GM18511 (cell line): ENCODE data around the gene FAM153A.
"Not testable (repeated sequence)": the region's sequence is repeated elsewhere in the genome, so short reads cannot be mapped to it uniquely, and the experiment has no call there.

Experiments
- ATAC-seq: cut with Tn5 transposase; IDR thresholded peaks from one replicate; pipeline ENCODE4 v1.9.1; 2021; ENCODE audit warnings: mild to moderate bottlenecking, moderate library complexity; ENCODE audit not compliant: unreplicated experiment

FAM153A gene

DNA sequence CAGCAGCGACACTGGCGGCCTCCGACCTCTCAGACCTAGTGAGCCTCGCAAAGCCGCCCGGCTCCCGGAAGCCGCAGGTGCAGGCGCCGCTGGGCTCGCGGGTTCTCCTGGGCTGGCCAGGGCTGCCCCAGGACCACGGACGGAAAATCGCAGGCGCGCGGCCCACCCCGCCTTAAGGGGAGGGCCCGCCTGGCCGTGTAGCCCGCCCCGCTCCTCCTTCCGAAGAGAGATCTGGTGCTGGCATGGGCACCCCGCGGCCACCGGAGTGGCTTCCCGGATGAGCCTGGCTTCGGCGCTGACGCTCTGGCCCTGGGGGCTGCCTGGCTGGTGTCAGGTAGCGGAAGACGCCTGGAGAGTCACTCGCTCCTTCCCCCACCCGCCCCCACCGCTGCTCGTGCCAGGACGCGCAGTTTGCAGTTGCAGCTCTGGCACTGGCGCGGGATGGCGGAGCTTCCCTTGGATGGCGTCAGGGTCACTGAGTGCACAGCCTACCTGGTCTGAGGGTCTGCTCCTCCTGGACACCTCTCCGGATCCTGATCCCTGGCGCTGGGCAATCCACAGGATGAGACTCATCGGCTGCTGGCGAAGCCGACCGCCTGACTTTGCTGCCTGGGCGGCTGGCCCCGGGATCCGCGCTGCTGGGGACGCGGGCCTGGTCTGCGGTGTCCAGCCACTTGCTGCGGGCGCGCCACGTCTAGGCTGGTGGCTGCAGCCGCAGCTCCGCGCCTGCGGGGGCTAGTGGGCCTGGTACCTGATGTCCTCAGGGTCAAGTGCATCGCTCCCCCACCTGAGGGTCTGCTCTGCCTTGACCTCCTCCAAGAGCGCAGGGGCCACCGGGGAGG, at the start of gene FAM153A:
Gene FAM153A (minus strand): TSS at position 108 of the 842 bp plus-strand sequence.
- ATAC-seq: not testable (repeated sequence)

DNA sequence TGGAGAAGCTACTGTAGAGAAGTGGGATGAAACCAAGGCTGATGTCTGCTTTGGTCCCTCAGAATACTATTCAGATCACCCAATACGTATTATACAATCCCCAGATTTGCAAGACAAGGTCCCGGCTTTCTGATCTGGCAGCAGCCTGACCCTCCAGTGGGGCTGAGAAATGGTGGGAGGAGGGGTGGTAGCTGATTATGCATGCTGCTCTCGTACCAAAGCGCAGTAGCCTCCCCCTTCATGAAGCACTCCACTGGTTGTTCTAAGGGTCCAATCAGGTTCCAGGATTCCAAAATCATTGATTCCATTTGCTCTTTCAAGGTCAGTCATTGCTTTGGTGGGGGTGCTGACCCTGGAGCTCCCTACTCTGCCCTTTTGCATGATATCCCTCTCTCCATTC, 49.6 kb upstream of the FAM153A start:
- ATAC-seq: not testable (repeated sequence)

GRCh38 chr5:177826073-177826472, 43.4 kb upstream of the FAM153A start:
- ATAC-seq: not testable (repeated sequence)

DNA sequence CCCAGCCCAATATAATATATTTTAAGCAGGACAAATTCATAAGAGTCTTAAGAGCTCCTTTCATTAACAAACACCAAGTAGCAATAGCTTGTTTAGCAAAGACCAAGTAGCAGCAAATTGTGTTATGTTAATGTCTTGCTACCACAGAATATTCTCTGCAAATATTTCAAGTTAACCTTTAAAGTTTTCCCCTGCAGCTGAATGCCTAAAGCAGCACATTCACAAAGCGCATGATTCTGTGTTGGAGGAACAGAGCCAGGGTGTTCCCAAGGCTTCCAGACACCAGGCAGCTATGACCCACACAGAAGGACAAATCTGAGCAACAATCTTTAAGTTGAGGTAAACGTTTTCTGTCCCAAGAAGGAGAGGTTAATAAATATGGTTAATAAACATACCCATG, 42.1 kb upstream of the FAM153A start:
- not testable (repeated sequence) for ATAC-seq

- not testable (repeated sequence) for ATAC-seq
Measured at GRCh38 chr5:177822489-177822888, 39.8 kb upstream of the FAM153A start.

GRCh38 chr5:177819664-177820063, 37.0 kb upstream of the FAM153A start:
- not testable (repeated sequence) for ATAC-seq

DNA sequence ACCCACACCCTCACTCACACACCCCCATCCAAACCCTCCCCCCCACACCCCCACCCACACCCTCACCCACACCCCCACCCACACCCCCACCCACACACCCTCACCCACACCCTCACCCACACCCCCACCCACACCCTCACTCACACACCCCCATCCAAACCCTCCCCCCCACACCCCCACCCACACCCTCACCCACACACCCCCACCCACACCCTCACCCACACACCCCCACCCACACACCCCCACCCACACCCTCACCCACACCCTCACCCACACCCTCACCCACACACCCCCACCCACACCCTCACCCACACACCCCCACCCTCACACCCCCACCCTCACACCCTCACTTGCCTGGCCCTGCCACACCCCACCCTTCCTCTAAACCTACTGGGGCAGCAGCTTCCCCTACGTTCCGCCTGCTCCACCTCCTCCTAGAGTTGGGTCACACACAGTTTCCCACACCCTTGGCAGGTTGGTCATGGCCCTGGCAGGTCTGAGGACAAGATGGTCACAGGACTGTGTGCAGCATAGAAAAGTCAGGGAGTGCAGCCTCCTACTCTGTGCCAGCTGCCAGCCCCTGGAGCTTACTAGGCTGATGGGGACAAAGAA, 30.2 kb upstream of the FAM153A start:
- ATAC-seq: not testable (repeated sequence)

DNA sequence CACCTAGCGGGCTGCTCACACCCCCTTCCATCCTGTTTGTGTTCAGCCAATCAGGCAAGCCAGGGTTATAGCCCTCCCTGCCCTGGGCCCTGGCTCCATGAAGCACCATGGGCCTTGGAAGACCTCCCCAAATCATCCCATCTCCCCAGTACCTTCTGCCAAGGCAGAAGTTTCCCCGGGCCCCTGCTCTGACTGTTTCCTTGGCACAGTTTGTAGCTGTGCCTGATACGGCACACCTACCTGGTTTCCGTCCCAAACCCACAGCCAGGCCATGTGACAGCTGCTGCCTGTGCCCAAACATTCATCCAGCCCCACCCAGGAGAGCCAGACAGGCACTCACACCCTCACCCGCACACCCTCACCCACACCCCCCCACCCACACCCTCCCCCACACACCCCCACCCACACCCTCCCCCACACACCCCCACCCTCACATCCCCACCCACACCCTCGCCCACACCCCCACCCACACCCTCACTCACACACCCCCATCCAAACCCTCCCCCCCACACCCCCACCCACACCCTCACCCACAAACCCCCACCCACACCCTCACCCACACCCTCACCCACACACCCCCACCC, 29.6 kb upstream of the FAM153A start:
- ATAC-seq: not testable (repeated sequence)

GRCh38 chr5:177809209-177809913, 26.7 kb upstream of the FAM153A start:
- not testable (repeated sequence) for ATAC-seq

GRCh38 chr5:177808420-177808819, 25.7 kb upstream of the FAM153A start:
- ATAC-seq: not testable (repeated sequence)

DNA sequence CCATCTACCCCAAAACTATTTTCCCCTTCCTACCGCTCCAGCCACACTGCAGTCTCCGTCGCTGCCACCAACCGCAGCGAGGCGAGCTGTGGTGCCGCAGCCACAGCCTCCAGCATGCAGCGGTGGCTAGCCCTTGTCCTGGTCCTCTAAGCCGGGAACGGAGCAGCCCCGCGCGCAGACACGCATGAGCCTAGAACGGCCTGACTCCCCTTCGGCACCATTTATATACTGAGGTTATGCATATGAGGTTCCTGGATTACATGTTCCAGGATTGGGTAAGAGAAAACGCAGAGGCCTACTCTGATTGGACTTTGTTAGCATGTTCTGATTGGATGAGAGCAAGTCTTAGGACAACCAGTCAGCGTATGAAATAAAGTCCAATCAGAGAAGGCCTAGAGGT, 24.6 kb upstream of the FAM153A start:
- ATAC-seq: not testable (repeated sequence)

- not testable (repeated sequence) for ATAC-seq
Measured at GRCh38 chr5:177801427-177801826, 18.7 kb upstream of the FAM153A start.

DNA sequence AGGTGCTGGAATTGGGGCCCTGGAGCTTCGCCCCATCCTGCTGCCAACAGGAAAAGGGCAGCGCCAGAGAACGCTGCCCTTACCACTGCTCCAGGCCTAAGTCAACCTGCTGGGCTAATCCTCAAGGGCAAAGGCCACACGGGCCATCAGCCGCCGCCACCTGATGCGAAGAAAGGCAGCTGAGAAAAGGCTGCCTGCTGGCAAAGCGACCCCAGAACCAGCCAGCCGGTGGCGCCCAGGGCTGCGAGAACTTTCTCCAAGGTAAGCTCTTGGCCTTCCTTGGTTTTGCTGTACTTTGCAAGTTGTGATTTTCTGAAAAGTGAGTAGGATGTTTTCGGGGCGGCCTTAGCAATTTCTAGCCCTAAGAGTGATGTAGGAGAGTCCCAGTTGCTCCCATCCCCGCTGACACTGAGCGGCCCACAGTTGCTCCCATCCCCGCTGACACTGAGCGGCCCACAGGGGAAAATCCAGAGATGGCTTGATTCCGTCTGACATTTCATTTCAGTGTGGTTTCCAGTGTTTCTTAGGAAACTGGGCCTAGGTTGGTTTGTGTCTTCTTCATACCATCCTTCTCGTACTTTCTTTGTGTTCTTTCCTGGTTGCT, 15.6 kb upstream of the FAM153A start:
- ATAC-seq: not testable (repeated sequence)

GRCh38 chr5:177793272-177793671, 10.6 kb upstream of the FAM153A start:
- not testable (repeated sequence) for ATAC-seq

DNA sequence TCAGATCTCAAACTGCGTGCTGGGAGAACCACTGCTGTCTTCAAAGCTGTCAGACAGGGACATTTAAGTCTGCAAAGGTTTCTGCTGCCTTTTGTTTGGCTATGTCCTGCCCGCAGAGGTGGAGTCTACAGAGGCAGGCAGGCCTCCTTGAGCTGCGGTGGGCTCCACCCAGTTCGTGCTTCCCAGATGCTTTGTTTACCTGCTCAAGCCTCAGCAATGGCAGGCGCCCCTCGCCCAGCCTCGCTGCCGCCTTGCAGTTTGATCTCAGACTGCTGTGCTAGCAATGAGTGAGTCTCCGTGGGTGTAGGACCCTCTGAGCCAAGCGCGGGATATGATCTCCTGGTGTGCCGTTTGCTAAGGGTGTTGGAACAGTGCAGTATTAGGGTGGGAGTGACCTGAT, 8.9 kb upstream of the FAM153A start:
- ATAC-seq: not testable (repeated sequence)

- ATAC-seq: not testable (repeated sequence)
Measured at GRCh38 chr5:177782169-177782568, 530 bp downstream of the FAM153A start.

- not testable (repeated sequence) for ATAC-seq
Measured at GRCh38 chr5:177771206-177771605, 11.5 kb downstream of the FAM153A start.

- ATAC-seq: not testable (repeated sequence)
Measured at GRCh38 chr5:177770646-177771045, 12.1 kb downstream of the FAM153A start.

GRCh38 chr5:177763737-177764508, 18.8 kb downstream of the FAM153A start:
- ATAC-seq: not testable (repeated sequence)

DNA sequence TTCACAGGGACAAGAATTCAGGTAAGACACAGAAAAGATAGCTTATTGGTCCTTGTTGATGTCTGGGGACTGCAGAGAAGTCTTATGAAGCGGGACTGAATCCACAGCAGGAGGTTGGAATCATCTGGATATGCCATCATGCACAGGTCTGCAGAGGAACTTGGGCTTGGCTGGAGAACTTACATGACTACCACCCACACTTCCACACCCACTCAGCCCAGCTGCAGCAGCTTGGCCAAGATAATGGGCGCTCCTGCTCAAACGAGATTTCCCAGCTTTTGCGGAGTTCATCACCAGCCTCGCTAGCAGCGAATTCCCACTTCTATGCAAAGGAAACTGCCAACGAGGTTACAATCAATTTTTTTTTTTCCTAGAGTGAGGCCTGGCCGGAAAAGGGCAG, 21.7 kb downstream of the FAM153A start:
- not testable (repeated sequence) for ATAC-seq
